Neural cell (in vitro differentiated cells): ENCODE measurements around the gene PLEKHA8. TPM values are rescaled to one million over a fixed set of nuclear protein-coding genes. Genes with fewer than 3 reads are reported as not detected.

Experiments used
- H2AFZ ChIP-seq: fragments of 200-600, 300-800 bp; sonication (generic), shearing (Covaris generic); 2 replicates; pipeline ENCODE4 v1.6.0; 2014; ENCODE audit warnings: low read depth, mild to moderate bottlenecking, antibody characterized with exemption, low read length, moderate library complexity
- H3F3A ChIP-seq: fragments of 200-600 bp; shearing (Covaris generic); 2 replicates; pipeline ENCODE4 v1.6.1; 2016; ENCODE audit warnings: mild to moderate bottlenecking, moderate library complexity, mixed read lengths, antibody characterized with exemption, low read length; ENCODE audit not compliant: insufficient read depth, poor library complexity, severe bottlenecking
- H3K27ac ChIP-seq: fragments of 200-600, 300-800 bp; sonication (generic), shearing (Covaris generic); 2 replicates; pipeline ENCODE4 v1.5.1; 2014; ENCODE audit warnings: mild to moderate bottlenecking, low read length, moderate library complexity
- H3K27me3 ChIP-seq: fragments of 300-800, 200-600 bp; sonication (generic), shearing (Covaris generic); 2 replicates; pipeline ENCODE4 v1.6.0; 2014; ENCODE audit warnings: mild to moderate bottlenecking, low read depth, low read length, moderate library complexity; ENCODE audit not compliant: insufficient read depth
- H3K36me3 ChIP-seq: fragments of 300-800, 200-600 bp; sonication (generic), shearing (Covaris generic); 2 replicates; pipeline ENCODE4 v1.5.1; 2014; ENCODE audit warnings: mild to moderate bottlenecking, antibody characterized with exemption, low read length, moderate library complexity; ENCODE audit not compliant: insufficient read depth
- H3K4me2 ChIP-seq: fragments of 300-800, 200-600 bp; sonication (generic), shearing (Covaris generic); 2 replicates; pipeline ENCODE4 v1.6.0; 2014; ENCODE audit warnings: mild to moderate bottlenecking, low read length
- H3K4me3 ChIP-seq: fragments of 300-800, 200-600 bp; sonication (generic), shearing (Covaris generic); 2 replicates; pipeline ENCODE4 v1.5.1; 2014; ENCODE audit warnings: mild to moderate bottlenecking, low read length, moderate library complexity
- H3K79me2 ChIP-seq: fragments of 200-600 bp; shearing (Covaris generic); replicated peaks from 2 replicates; pipeline ENCODE4 v1.6.0; 2014; ENCODE audit warnings: mild to moderate bottlenecking, low read length, moderate library complexity; ENCODE audit not compliant: insufficient read depth
- H3K9ac ChIP-seq: fragments of 300-800, 200-600 bp; sonication (generic), shearing (Covaris generic); 2 replicates; pipeline ENCODE4 v1.6.1; 2016; ENCODE audit warnings: mild to moderate bottlenecking, low read length, mixed read lengths
- H3K9me2 ChIP-seq: fragments of 200-600 bp; shearing (Covaris generic); 2 replicates; pipeline ENCODE4 v1.6.1; 2016; ENCODE audit warnings: mild to moderate bottlenecking, low read length, mixed read lengths; ENCODE audit not compliant: insufficient read depth
- H3K9me3 ChIP-seq: fragments of 200-600, 300-800 bp; sonication (generic), shearing (Covaris generic); 2 replicates; pipeline ENCODE4 v1.6.1; 2016; ENCODE audit warnings: mild to moderate bottlenecking, mixed run types, low read length, moderate library complexity, mixed read lengths
- H4K20me1 ChIP-seq: fragments of 200-600 bp; shearing (Covaris generic); 2 replicates; pipeline ENCODE4 v1.6.1; 2016; ENCODE audit warnings: mild to moderate bottlenecking, mixed run types; ENCODE audit not compliant: insufficient read depth
- EP300 ChIP-seq: fragments of 450-650 bp; conservative IDR thresholded peaks from 2 replicates; pipeline ENCODE4 v1.6.1; 2014; ENCODE audit warnings: antibody characterized with exemption, mild to moderate bottlenecking, moderate library complexity; ENCODE audit not compliant: poor library complexity, severe bottlenecking
- EZH2 ChIP-seq: fragments of 200-600, 300-800 bp; shearing (Covaris generic), sonication (generic); IDR thresholded peaks from 2 replicates; pipeline ENCODE4 v1.6.1; 2014; ENCODE audit warnings: antibody characterized with exemption, low read length, borderline replicate concordance, mild to moderate bottlenecking; ENCODE audit not compliant: insufficient read depth, poor library complexity, severe bottlenecking
- MXI1 ChIP-seq: fragments of 450-650 bp; conservative IDR thresholded peaks from 2 replicates; pipeline ENCODE4 v1.6.1; 2014; ENCODE audit warnings: antibody characterized with exemption, mild to moderate bottlenecking; ENCODE audit not compliant: poor library complexity, severe bottlenecking
- POLR2AphosphoS5 ChIP-seq: IDR thresholded peaks from 2 replicates; pipeline ENCODE4 v1.6.1; 2012
- RAD21 ChIP-seq: fragments of 450-650 bp; conservative IDR thresholded peaks from 2 replicates; pipeline ENCODE4 v1.6.1; 2014; ENCODE audit warnings: antibody characterized with exemption, mild to moderate bottlenecking, moderate library complexity
- REST ChIP-seq: IDR thresholded peaks from 2 replicates; pipeline ENCODE4 v1.6.1; 2012; ENCODE audit warnings: borderline replicate concordance
- SMC3 ChIP-seq: fragments of 450-650 bp; conservative IDR thresholded peaks from 2 replicates; pipeline ENCODE4 v1.6.1; 2014; ENCODE audit warnings: antibody characterized with exemption, mild to moderate bottlenecking, moderate library complexity; ENCODE audit not compliant: poor library complexity
- TAF1 ChIP-seq: IDR thresholded peaks from 2 replicates; pipeline ENCODE4 v1.6.1; 2012; ENCODE audit warnings: low read depth
- polyA plus RNA-seq: library from polyadenylated mRNA; depleted of rRNA; stranded (reverse); fragments of >200 nt; gene quantifications from 2 replicates; pipeline ENCODE4 v1.2.3, GENCODE V29; 2014
- TF ChIP-seq, protein P1 (sequence below): fragments of 450-650 bp; IDR thresholded peaks from 2 replicates; pipeline ENCODE4 v1.5.1; 2014; ENCODE audit warnings: antibody characterized with exemption, mild to moderate bottlenecking, moderate library complexity; ENCODE audit not compliant: poor library complexity, severe bottlenecking

PLEKHA8 gene
- polyA plus RNA-seq, 1 donor from 2014 or later = 43.1 TPM

- H3K27ac ChIP-seq = no peak overlapping the region
- H3K36me3 ChIP-seq = no peaks in the 10 kb centered on the region
- no peak for TF ChIP-seq TAF1
- no peak for TF ChIP-seq POLR2AphosphoS5
Observed at GRCh38 chr7:30176463-30177109, 148.4 kb downstream of the PLEKHA8 start.

DNA sequence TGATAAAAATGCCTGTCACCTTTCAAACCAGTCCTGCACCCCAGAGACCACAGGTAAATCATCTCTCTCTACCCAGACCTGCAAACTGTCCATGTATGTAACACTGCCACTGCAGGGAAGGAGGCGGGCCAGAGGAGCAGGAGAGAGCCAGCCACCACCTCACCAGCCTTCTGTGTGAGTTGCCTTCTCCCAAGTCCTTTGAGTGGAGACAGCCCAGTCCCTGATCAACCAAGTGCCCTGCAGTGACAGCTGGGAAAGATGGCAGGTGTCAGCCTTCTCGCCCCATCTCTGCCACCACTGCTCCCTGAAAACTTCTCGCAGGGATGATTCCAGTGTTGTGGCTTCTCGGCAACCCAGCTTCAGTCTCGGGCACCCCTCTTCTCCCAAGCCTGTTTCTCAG, 149.0 kb downstream of the PLEKHA8 start:
- Histone ChIP-seq H3K36me3 (no peaks in the 10 kb centered on the region), H3K9me2 (no peaks in the 10 kb centered on the region), H3F3A (no peaks in the 10 kb centered on the region), H3K27ac (no peak overlapping the region), H3K4me3 (no peak overlapping the region), H4K20me1 (no peaks in the 10 kb centered on the region), H3K4me2 (no peak overlapping the region), H3K27me3 (no peaks in the 10 kb centered on the region), H3K9me3 (no peaks in the 10 kb centered on the region), H3K79me2 (no peaks in the 10 kb centered on the region), H2AFZ (no peak overlapping the region), H3K9ac (no peak overlapping the region)
- TF ChIP-seq, protein P1, sequence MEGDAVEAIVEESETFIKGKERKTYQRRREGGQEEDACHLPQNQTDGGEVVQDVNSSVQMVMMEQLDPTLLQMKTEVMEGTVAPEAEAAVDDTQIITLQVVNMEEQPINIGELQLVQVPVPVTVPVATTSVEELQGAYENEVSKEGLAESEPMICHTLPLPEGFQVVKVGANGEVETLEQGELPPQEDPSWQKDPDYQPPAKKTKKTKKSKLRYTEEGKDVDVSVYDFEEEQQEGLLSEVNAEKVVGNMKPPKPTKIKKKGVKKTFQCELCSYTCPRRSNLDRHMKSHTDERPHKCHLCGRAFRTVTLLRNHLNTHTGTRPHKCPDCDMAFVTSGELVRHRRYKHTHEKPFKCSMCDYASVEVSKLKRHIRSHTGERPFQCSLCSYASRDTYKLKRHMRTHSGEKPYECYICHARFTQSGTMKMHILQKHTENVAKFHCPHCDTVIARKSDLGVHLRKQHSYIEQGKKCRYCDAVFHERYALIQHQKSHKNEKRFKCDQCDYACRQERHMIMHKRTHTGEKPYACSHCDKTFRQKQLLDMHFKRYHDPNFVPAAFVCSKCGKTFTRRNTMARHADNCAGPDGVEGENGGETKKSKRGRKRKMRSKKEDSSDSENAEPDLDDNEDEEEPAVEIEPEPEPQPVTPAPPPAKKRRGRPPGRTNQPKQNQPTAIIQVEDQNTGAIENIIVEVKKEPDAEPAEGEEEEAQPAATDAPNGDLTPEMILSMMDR = no peak
- TF ChIP-seq RAD21 = no peak
- TF ChIP-seq EP300 = no peak
- no peak for TF ChIP-seq REST
- TF ChIP-seq EZH2 = no peak
- no peak for TF ChIP-seq SMC3
- no peak for TF ChIP-seq MXI1

More at GRCh38 chr7:30176463-30177109, 148.4 kb downstream of the PLEKHA8 start:
- Histone ChIP-seq H3K79me2 (no peaks in the 10 kb centered on the region), H3K9me3 (no peaks in the 10 kb centered on the region), H3K9me2 (no peaks in the 10 kb centered on the region), H3K4me3 (no peak overlapping the region), H3K9ac (no peak overlapping the region), H3F3A (no peaks in the 10 kb centered on the region), H2AFZ (no peak overlapping the region), H3K4me2 (no peak overlapping the region), H4K20me1 (no peaks in the 10 kb centered on the region), H3K27me3 (no peaks in the 10 kb centered on the region)
